ENCODE measurements around the gene SLC25A12.
A peak's percentile ranks its signal among the peaks of the same experiment; 100 is the strongest.

The SLC25A12 gene

GRCh38 chr2:171847627-171848026 lies 46.4 kb downstream of the SLC25A12 start:
- DNase-seq (ENCODE audit: low read depth), result no peak
- no peak for TF ChIP-seq CTCF (IDR thresholded peaks at IDR 0.05; ENCODE audit: low read length, missing control alignments)
- no peak overlapping the region for H3K4me3 ChIP-seq (replicated peaks; ENCODE audit: low read depth, low read length)

DNA sequence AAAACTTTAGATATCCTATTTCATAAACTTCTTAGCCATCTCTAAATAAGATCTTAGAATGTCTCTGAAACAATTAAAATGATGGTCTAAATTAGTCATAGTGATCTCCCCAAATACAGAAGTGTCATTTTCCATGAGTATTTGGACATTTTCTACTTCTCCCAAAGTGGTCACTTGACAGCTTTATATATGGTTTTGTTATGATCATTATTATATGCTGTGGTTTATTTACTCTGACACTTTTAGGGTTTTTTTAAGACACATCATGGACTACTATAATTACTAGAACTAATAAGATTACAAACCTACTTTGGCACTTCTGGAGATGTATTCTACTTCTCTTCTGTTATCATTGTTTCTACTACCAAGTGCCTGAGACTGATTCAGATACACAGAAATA lies 47.1 kb downstream of the SLC25A12 start:
- no peak overlapping the region for H3K4me3 ChIP-seq (replicated peaks; ENCODE audit: low read depth, low read length)
- no peak for TF ChIP-seq CTCF (IDR thresholded peaks at IDR 0.05; ENCODE audit: low read length, missing control alignments)
- no peak for DNase-seq (ENCODE audit: low read depth)

DNA sequence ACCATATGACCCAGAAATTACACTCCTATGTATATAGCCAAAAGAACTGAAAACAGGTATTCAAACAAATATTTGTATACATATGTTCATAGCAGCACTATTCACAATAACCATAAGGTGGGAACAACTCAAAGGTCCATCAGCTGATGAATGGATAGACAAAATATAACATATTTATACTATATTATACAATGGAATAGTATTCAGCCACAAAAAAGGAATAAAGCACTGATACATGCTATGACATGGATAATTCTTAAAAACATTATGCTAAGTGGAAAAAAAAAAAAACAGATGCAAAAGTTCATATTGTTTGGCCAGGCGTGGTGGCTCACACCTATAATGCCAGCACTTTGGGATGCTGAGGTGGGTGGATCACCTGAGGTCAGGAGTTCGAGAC lies 52.0 kb downstream of the SLC25A12 start:
- TF ChIP-seq CTCF (IDR thresholded peaks at IDR 0.05; ENCODE audit: low read length, missing control alignments), result no peak
- H3K4me3 ChIP-seq (replicated peaks; ENCODE audit: low read depth, low read length), result no peak overlapping the region
- no peak for DNase-seq (ENCODE audit: low read depth)

GRCh38 chr2:171837736-171838135 lies 56.3 kb downstream of the SLC25A12 start:
- peak; percentile 60 for DNase-seq (ENCODE audit: low read depth)
- no peak for TF ChIP-seq CTCF (IDR thresholded peaks at IDR 0.05; ENCODE audit: low read length, missing control alignments)
- no peak overlapping the region for H3K4me3 ChIP-seq (replicated peaks; ENCODE audit: low read depth, low read length)

- H3K4me3 ChIP-seq (replicated peaks; ENCODE audit: low read depth, low read length), result no peak overlapping the region
- TF ChIP-seq CTCF (IDR thresholded peaks at IDR 0.05; ENCODE audit: low read length, missing control alignments), result no peak
- DNase-seq (ENCODE audit: low read depth), result no peak
These were observed 57.7 kb downstream of the SLC25A12 start for GRCh38 chr2:171836146-171836910.

- no peak for DNase-seq (ENCODE audit: low read depth)
- no peak for TF ChIP-seq CTCF (IDR thresholded peaks at IDR 0.05; ENCODE audit: low read length, missing control alignments)
These were observed 58.7 kb downstream of the SLC25A12 start for GRCh38 chr2:171835386-171835785.

DNA sequence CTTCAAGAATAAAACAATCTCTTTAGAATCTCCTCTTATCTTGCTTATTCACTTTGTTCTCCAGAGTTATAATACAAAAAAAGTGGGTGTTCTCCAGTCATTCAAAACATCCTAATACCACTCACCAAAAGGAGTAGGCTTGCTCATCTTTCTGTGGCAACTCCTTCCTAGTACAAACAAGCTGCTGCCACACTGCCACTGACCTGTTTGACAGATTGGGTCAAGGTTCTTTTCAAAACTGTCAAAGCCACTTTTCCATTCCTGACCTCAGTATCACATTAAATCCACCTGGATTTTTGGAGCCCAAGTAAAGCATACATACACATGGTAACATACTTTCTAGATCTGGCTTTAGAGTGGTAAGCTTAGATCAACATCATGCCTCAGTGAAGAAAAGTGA lies 59.8 kb downstream of the SLC25A12 start:
- DNase-seq (ENCODE audit: low read depth), result no peak
- H3K4me3 ChIP-seq (replicated peaks; ENCODE audit: low read depth, low read length), result no peak overlapping the region
- no peak for TF ChIP-seq CTCF (IDR thresholded peaks at IDR 0.05; ENCODE audit: low read length, missing control alignments)

More at GRCh38 chr2:171835386-171835785, 58.7 kb downstream of the SLC25A12 start:
- H3K4me3 ChIP-seq (replicated peaks; ENCODE audit: low read depth, low read length), result no peak overlapping the region
